Inferior parietal cortex (tissue), 1 donor: ENCODE data around the gene PPP4R1.

Experiments used
- DNase-seq: peaks from one replicate; pipeline ENCODE4 v3.0.0-alpha.2; 2016; ENCODE audit errors: extremely low spot score

PPP4R1 gene

DNA sequence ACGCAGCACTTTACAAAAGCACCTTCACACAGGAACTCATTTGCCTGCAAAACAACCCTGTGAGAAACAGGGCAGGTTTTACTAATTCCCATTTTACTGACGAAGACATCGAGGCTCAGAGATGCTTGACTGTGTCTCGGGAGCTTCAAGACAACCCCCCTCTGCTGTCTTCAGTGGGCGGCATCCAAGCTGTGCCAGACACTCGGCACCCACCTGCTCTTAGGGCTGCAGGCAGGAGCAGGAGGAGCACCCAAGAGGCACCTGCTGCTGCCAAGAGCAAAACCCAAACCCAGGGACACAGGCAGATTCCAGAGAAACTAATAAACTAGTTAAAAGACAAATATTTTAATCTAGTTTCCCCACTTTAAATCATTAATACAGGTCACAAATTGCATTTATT lies 67.9 kb downstream of the PPP4R1 start:
- DNase-seq, result no peak

DNA sequence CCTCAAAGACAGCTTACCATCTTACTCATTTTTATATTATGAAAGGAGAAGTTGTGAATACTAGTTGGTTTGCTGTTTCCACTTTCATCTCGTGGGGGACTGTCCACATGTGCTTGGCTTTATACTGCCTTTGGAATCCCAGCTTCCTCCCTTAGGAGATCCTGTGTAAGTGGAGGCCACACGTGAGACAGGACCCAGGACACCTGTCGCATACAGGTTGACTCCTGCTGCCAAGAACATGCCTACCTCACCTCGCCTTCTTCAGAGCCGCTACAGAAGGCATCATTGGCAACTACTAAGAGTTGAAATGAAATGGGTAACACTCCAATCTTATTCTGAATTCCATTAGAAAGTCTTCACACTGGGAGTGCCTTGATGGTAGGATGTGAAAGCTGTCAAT lies 69.3 kb downstream of the PPP4R1 start:
- no peak for DNase-seq

GRCh38 chr18:9542924-9543323 lies 71.4 kb downstream of the PPP4R1 start:
- DNase-seq, result no peak

- no peak for DNase-seq
Measured at GRCh38 chr18:9539938-9540337, 74.4 kb downstream of the PPP4R1 start.

- no peak for DNase-seq
Measured at GRCh38 chr18:9539283-9539682, 75.1 kb downstream of the PPP4R1 start.

GRCh38 chr18:9537677-9538076 lies 76.7 kb downstream of the PPP4R1 start:
- DNase-seq, result no peak

DNA sequence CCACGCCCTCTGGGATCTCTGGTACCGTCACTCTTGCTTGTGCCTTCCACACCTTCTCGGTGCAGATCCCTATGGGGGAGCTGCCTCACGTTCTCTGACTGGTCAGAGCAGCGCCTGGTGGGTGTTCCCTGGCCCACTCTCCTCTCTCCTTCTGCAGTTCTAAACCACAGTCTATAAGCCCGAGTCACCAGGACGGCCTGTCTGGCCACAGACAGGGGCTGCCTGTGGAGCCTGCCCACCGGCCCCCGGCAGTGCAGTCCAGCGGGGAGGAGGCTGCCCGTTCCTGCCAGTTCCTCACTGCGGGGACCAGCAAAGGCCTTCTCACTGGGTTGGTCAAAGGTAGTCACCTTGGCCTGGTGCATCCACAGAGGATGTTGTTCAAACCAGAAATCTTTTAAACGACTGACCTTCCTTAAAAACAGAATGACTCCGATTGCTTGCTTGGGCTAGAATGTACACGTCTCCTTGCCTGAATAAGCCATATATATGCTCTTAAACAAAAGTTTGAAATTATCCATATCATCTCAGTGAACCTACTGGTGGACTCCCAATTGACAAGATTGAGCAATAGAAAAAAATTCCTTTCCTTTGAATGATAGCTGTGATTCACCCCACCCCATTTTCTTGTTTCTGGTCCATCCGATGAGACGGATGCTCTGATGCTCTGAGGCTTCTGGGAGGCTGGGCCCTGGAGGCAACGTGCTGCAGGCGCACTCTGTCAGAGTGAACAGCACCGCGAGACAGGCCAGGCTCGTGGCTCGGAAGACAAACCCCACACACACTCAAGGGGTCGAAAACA lies 77.8 kb downstream of the PPP4R1 start:
- no peak for DNase-seq

DNA sequence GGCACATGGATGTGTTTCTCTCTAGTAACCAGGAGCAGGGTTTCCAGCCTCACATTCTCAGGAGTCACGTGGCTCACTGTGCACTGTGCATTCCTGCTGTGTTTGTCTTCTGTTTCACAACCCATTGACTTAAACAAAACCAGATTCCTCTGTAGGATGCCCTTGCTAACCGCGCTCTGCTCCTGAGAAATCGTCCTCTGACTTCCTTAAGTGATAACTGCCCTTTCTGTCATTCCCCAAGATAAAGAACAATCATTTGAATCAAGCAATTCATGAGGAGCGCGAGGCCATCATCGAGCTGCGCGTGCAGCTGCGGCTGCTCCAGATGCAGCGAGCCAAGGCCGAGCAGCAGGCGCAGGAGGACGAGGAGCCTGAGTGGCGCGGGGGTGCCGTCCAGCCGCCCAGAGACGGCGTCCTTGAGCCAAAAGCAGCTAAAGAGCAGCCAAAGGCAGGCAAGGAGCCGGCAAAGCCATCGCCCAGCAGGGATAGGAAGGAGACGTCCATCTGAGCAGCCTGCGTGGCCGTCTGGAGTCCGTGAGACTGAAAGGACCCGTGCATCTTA lies 78.8 kb downstream of the PPP4R1 start:
- peak; percentile 46 for DNase-seq

- no peak for DNase-seq
Measured at GRCh38 chr18:9534844-9535243, 79.5 kb downstream of the PPP4R1 start.

- DNase-seq, result no peak
Measured at GRCh38 chr18:9531791-9532410, 82.5 kb downstream of the PPP4R1 start.

DNA sequence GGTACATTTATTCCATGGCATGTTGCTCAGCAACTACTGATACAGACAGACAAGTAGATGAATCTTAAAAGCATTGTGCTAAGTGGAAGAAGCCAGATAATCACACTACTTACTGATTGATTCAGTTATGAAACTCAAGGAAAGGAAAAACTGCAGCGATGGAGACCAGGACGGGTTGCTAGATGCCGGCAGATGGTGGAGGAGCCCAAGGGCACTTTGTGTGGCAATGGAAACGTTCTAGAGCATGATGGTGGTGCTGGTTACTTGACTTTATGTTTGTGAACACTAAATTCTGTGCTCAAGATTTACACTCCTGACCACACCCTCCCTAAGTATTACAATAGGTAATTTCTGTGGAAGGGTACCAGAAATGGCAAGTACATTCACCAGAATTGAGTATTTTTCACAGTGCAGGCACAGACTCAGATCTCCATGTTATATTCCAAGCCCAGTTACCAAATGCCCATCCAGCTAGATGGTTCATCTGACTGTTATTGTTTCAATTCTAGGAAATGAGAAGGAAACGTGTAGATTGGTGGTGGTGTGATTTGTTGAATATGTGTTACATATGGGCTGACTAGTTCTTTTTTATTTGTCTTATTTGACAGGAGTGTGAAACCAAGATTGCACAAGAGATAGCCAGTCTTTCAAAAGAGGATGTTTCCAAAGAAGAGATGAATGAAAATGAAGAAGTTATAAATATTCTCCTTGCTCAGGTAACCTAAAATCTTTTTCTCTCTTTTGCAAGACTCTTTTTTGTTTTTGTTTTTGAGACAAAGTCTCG lies 83.9 kb downstream of the PPP4R1 start:
- no peak for DNase-seq

GRCh38 chr18:9526458-9526857 lies 87.9 kb downstream of the PPP4R1 start:
- DNase-seq, result no peak

DNA sequence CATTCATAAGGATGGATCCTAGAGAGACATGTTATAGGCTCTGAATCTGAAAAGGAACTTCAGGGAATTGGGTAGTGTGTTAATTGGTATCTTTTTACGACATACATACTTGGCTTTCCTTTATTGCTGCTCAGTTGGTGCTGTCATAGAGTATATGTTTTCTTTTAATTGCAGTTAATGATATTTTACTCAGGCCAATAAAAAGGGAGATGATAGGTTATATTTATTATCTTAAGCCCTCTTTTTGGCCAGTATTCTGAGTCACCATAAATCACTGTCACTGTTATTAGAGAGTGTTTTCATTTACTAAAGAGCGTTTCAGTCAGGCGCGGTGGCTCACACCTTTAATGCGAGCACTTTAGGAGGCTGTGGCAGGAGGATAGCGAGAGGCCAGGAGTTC lies 91.4 kb downstream of the PPP4R1 start:
- DNase-seq, result no peak

GRCh38 chr18:9521770-9522169 lies 92.6 kb downstream of the PPP4R1 start:
- DNase-seq, result no peak

DNA sequence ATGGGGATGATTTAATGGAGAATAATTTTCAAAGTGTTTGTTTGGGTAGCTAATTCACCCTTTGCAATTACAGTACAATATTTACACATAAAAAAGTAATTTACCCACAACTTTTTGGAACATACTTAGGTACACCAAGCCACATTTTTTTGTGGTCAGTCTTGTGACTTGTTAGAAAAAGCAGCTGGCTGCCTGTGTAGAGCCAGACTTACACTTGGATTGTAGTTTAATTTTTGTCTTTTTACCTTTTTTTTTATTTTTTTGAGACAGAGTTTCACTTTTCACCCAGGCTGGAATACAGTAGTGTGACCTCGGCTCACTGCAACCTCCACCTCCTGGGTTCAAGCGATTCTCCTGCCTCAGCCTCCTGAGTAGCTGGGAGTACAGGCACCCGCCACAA lies 93.7 kb downstream of the PPP4R1 start:
- DNase-seq, result no peak

DNA sequence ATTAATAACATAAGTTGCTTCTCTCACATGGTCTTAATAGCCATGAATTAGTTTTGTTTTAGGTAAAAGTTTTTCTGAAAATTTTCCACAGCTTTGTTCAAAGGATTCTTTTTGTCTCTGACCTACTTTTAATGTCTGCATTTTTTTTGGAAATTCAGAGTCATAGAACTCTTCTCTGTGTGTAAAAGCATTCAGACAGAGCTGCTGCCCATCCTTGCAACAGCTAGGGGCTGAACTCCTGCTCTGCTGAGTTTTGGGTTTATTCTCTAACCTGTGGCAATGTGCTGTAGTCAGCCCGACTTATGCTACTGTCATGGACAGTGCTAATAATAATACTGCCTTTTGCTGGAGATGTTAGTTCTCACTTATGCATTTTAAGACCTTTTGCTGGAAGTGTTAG lies 95.0 kb downstream of the PPP4R1 start:
- DNase-seq, result peak; percentile 11

- no peak for DNase-seq
Measured at GRCh38 chr18:9517869-9518268, 96.5 kb downstream of the PPP4R1 start.

GRCh38 chr18:9516437-9517064 lies 97.8 kb downstream of the PPP4R1 start:
- DNase-seq, result peak; percentile 62

DNA sequence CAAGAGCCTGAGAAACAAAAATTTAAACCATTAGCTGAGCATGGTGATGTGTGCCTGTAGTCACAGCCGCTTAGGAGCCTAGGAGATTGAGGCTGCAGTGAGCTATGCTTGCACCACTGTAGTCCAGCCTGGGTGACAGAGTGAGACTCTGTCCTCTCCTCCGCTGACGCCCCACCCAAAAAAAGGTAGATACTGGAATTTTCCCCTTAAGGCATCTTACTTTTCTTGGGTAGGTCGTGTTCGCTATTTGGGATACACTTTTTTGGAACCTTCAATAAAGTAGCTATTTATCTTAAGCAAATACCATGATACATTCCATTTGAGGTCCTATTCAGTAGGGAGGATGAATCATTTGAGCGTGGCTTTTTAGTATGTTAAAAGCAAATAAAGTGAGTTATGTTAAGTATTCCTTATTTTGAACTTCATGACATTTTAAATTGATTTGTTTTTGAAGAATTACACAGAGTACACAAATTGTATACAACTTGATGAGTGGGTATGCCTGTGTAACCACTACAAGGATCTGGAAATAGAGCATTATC lies 100.3 kb downstream of the PPP4R1 start:
- no peak for DNase-seq

GRCh38 chr18:9508446-9509025 lies 105.8 kb downstream of the PPP4R1 start:
- no peak for DNase-seq

- DNase-seq, result no peak
Measured at GRCh38 chr18:9507565-9508088, 106.7 kb downstream of the PPP4R1 start.
